HL-60/S4 (cell line): ENCODE results near the gene FRMD8.
"Not testable (repeated sequence)": the region's sequence is repeated elsewhere in the genome, so short reads cannot be mapped to it uniquely, and the experiment has no call there.

Experiments used
- in situ Hi-C: fragments of 300-500 bp; cut with MboI; formaldehyde crosslinking; loops from 2 replicates; pipeline ENCODE4 v1.14.3; 2022; ENCODE audit warnings: low sequenced_read_pairs

Gene FRMD8

DNA sequence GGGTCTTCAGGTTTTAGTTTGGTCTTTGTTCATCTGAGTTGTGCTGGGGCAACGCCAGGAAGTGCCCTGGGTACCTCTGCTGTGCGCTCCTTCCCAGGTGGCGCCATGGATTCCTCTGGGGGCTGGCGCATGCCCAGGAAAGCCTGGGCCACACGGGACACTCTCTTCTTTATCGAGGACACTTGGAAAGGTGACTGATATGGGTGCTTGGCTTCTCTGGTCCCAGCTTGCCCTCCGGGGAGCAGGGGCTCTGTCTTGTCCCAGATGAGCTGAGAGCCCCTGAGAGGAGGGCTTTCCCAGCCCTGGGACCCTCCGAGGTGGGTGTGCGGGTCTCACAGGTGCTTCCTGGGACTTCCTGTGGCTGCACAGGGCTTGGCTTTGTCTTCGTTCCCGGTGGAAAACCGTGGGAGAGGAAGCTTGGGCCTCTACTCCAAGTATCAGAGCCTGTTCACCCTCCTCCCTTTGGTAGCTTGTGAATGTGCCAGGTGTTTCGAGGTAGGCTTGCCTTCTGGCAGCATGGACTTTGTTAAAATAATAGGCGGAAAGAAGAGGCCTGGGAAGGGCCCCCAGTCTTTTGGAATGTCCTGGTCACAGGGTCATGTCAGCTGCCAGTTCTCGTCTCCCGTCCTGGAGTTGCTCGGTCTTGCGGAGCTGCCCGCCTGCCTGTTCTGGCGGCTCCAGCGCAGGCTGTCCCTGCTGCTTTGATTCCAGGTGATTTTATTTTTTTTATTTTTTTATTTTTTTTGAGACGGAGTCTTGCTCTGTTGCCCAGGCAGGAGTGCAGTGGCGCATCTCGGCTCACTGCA lies 26.0 kb downstream of the FRMD8 start:
- in situ Hi-C loops, result no loop called here

DNA sequence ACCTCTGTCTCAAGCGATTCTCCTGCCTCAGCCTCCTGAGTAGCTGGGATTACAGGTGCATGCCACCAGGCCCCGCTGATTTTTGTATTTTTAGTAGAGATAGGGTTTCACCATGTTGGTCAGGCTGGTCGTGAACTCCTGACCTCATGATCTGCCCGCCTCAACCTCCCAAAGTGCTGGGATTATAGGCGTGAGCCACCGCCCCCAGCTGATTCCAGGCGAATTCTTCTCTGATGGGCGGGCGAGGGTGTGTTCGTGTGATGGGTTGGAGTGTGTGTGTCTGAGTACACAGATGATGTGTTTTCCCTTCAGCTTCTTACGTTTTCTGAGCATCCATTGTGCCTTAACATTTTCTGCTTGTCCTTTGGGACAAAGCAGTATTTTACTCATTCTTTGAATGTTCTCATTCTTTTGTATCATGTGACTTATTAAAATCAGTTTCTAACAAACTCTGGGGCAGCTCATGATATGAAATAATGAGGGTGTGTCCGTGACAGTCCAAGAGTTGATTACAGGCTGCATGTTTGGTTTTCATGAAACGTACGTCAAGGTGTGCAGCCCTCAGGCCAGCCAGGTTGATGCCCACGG lies 26.7 kb downstream of the FRMD8 start:
- in situ Hi-C loops, result not testable (repeated sequence)

- in situ Hi-C loops, result no loop called here
Observed at GRCh38 chr11:65414776-65415498, 28.5 kb downstream of the FRMD8 start.

DNA sequence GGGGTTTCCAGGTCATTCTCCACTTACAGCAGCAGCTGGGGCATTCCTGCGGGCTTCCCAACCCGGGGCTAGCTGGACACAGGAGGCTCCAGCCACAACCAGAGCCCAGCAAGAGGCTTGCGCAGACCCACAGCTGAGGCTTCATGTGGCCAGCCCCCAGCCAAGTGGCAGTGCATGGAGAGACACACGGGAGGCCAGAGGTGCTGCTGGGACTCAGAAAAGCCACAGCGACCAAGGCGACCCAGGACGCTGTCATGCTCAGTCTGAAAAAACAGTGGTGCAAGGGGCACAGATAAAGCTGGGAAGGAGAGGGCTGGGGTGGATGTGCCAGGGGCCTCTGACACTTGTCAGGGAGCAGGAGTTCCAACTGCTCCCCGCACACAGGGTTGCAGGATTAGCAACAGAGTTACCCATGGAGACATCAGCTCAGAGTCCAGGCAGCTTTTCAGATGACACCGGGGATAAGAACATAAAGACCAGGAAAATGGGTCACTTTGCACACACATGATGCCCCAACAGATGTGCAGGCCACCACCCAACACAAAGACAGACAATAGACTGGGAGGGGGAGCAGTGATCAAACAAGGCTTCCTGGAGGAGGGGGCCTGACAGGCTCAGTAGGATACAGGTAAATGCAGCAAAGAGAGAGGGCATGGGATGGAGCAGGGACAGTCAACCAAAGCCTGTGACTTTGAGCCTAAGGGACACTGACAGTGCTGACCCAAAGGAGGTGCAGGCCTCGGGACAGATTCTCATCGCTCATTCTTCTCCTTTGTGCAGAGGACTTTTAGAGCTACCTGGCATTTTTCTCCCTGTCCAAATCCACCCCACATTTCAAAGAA lies 29.3 kb downstream of the FRMD8 start:
- in situ Hi-C loops, result no loop called here

DNA sequence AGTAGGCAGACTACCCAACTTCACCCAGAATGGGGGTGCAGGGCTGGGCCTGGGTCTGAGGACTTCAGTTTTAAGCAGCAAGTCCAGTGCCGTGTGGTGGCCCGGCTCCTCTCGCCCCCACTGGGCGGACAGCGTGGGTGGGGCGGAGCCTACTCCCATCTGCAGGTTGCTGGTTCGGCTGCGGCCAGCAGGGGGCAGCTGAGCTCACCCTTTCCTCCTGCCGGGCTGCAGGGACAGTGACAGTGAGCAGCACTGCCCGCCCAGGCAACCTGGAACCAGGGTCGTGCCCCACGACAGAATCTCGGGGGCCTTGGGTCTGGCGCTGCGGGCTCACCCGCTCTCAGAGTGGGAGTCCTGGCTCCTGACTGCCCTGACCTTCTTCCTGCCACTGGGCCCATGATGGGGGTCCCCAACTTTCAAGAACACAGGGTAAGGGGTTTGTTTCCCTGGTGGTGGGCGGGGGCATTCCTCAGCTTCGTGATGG lies 29.9 kb downstream of the FRMD8 start:
- in situ Hi-C loops, result no loop called here

GRCh38 chr11:65416841-65417701 lies 30.6 kb downstream of the FRMD8 start:
- in situ Hi-C loops, result no loop called here

DNA sequence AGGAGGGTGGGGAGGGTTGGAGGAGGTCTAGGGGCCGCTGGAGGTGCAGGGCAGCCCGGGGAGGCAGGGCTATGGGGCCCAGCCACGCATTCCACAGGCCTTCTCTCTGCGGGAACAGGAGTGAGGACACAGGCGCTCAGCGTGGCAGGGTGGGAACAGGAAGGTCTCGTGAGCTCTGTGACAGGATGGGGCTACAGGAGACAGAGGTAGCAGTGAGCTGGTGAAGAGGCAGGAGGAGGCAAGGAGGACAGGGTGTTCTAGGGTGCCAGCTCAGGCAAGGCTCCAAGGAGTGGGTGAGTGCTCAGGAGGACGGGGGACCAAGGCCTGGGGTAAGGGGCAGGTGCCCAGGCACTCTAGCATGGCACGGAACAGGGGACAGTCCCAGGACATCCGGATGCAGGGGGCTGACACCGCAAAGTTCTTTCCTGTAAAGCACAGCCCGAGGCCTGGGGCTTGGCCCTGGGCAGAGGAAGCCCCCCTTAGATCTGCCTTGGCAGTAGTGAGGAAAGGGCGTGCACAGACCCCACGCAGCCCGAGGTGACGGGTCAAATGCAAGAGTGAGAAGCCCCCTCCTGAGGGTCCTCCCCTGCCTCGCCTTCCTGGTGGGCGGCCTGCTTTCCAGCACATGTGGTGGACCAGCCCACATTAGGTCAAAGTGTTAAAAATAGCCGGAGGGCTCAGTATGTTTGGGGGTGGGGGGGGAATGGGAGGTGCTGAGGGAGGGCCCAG lies 31.4 kb downstream of the FRMD8 start:
- in situ Hi-C loops, result no loop called here

DNA sequence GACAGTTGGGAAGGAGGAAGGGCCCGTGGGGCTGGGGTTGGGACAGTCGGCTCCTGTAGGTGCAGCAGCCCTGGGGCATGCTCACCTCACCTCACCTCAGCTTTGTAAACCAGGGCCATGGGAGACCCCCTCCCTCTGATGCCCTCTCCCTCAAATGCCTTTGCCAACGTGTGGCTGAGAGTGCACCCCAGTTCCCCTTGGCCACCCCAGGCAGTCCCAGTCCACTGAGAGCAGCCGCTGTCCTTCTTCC lies 31.9 kb downstream of the FRMD8 start:
- in situ Hi-C loops, result no loop called here

- in situ Hi-C loops, result no loop called here
Observed at GRCh38 chr11:65418681-65419459, 32.4 kb downstream of the FRMD8 start.

GRCh38 chr11:65419460-65419771 lies 33.0 kb downstream of the FRMD8 start:
- in situ Hi-C loops, result no loop called here

- in situ Hi-C loops, result no loop called here
Observed at GRCh38 chr11:65419772-65420481, 33.5 kb downstream of the FRMD8 start.

- in situ Hi-C loops, result no loop called here
Observed at GRCh38 chr11:65420506-65420905, 34.1 kb downstream of the FRMD8 start.

- in situ Hi-C loops, result no loop called here
Observed at GRCh38 chr11:65420979-65421793, 34.7 kb downstream of the FRMD8 start.

- in situ Hi-C loops, result no loop called here
Observed at GRCh38 chr11:65421794-65422632, 35.6 kb downstream of the FRMD8 start.

DNA sequence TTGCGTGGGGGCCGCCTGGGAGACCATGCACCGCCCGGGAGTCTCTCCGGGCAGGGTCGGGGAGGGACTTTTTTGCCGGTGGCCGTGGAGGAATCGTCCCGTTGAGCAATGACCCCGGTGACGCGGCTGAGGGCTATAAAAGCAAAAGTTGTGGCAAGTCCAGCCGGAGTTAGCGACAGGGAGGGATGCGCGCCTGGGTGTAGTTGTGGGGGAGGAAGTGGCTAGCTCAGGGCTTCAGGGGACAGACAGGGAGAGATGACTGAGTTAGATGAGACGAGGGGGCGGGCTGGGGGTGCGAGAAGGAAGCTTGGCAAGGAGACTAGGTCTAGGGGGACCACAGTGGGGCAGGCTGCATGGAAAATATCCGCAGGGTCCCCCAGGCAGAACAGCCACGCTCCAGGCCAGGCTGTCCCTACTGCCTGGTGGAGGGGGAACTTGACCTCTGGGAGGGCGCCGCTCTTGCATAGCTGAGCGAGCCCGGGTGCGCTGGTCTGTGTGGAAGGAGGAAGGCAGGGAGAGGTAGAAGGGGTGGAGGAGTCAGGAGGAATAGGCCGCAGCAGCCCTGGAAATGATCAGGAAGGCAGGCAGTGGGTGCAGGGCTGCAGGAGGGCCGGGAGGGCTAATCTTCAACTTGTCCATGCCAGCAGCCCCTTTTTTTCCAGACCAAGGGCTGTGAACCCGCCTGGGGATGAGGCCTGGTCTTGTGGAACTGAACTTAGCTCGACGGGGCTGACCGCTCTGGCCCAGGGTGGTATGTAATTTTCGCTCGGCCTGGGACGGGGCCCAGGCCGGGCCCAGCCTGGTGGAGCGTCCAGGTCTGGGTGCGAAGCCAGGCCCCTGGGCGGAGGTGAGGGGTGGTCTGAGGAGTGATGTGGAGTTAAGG lies 36.4 kb downstream of the FRMD8 start, which contains the start of gene NEAT1:
Gene NEAT1 (plus strand): TSS at position 166 of the 883 bp plus-strand sequence.
- in situ Hi-C loops, result no loop called here
